Measurements from ENCODE around the gene POMGNT1.

The POMGNT1 gene

GRCh38 chr1:46221749-46222148 lies 23.5 kb upstream of the POMGNT1 start:
- DNase-seq (ENCODE audit: low read depth, low spot score): no peak
- ChIA-PET POLR2A (no interaction called here), CTCF (interaction anchor here (0.9 to 7.4 kb wide), 6 partner anchors 10 to 183 kb away, joined by 3 to 218 read pairs (median 86); partner anchors contain the start of genes LURAP1, POMGNT1 and RAD54L)
- H3K4me3 ChIP-seq (ENCODE audit: low read depth, low read length): no peak overlapping the region
- no peak for TF ChIP-seq CTCF (IDR thresholded peaks at IDR 0.05; ENCODE audit: insufficient read depth, low read length, missing control alignments)

GRCh38 chr1:46220808-46221207 lies 22.6 kb upstream of the POMGNT1 start:
- no peak for DNase-seq (ENCODE audit: low read depth, low spot score)
- H3K4me3 ChIP-seq (ENCODE audit: low read depth, low read length): no peak overlapping the region
- no peak for TF ChIP-seq CTCF (IDR thresholded peaks at IDR 0.05; ENCODE audit: insufficient read depth, low read length, missing control alignments)
- ChIA-PET CTCF (interaction anchor here (0.9 to 7.4 kb wide), 8 partner anchors 9 to 182 kb away, joined by 3 to 218 read pairs (median 32); partner anchors contain the start of genes LURAP1, POMGNT1 and RAD54L), POLR2A (no interaction called here)

- ChIA-PET POLR2A (interaction anchor here (0.6 kb wide), 1 partner anchor 14 kb away, joined by 3 read pairs; no protein-coding TSS in a partner anchor), CTCF (interaction anchor here (0.7 to 6.2 kb wide), 7 partner anchors 8 to 38 kb away, joined by 3 to 72 read pairs (median 4); no protein-coding TSS in a partner anchor)
- no peak overlapping the region for H3K4me3 ChIP-seq (ENCODE audit: low read depth, low read length)
- DNase-seq (ENCODE audit: low read depth, low spot score): no peak
- TF ChIP-seq CTCF (IDR thresholded peaks at IDR 0.05; ENCODE audit: insufficient read depth, low read length, missing control alignments): no peak
Observed at GRCh38 chr1:46219551-46220520, 21.6 kb upstream of the POMGNT1 start.

- POLR2A ChIA-PET: no interaction called here
Observed at GRCh38 chr1:46218443-46218842, 20.2 kb upstream of the POMGNT1 start.

GRCh38 chr1:46215504-46215903 lies 17.3 kb upstream of the POMGNT1 start:
- no peak overlapping the region for H3K4me3 ChIP-seq (ENCODE audit: low read depth, low read length)
- CTCF ChIA-PET: interaction anchor here (0.8 to 2.7 kb wide), 2 partner anchors 10 to 179 kb away, joined by 3 to 9 read pairs; no protein-coding TSS in a partner anchor
- POLR2A ChIA-PET: no interaction called here
- DNase-seq (ENCODE audit: low read depth, low spot score): no peak
- no peak for TF ChIP-seq CTCF (IDR thresholded peaks at IDR 0.05; ENCODE audit: insufficient read depth, low read length, missing control alignments)

More at GRCh38 chr1:46218443-46218842, 20.2 kb upstream of the POMGNT1 start:
- no peak for TF ChIP-seq CTCF (IDR thresholded peaks at IDR 0.05; ENCODE audit: insufficient read depth, low read length, missing control alignments)
- H3K4me3 ChIP-seq (ENCODE audit: low read depth, low read length): no peak overlapping the region
- no peak for DNase-seq (ENCODE audit: low read depth, low spot score)
- CTCF ChIA-PET: interaction anchor here (0.6 kb wide), 1 partner anchor 173 kb away, joined by 3 read pairs; no protein-coding TSS in a partner anchor

- no peak for DNase-seq (ENCODE audit: low read depth, low spot score)
- ChIA-PET CTCF (interaction anchor here (6.3 kb wide), 1 partner anchor 12 kb away, joined by 72 read pairs; no protein-coding TSS in a partner anchor), POLR2A (no interaction called here)
- no peak for TF ChIP-seq CTCF (IDR thresholded peaks at IDR 0.05; ENCODE audit: insufficient read depth, low read length, missing control alignments)
- no peak overlapping the region for H3K4me3 ChIP-seq (ENCODE audit: low read depth, low read length)
Observed at GRCh38 chr1:46211051-46211450, 12.8 kb upstream of the POMGNT1 start.

All from AG04449 (cell line).